HEK293 (cell line): ENCODE data around the gene GPR135.

Source experiments
- CTCF ChIA-PET: fragments of 350-600 bp; formaldehyde crosslinking; extraction: SDS; loops from one replicate; lab custom pipeline; 2021; ENCODE audit warnings: antibody characterized with exemption; lab: Yijun Ruan, JAX
- POLR2A ChIA-PET: fragments of 300-600 bp; formaldehyde crosslinking; extraction: SDS; loops from one replicate; lab custom pipeline; 2020; ENCODE audit warnings: antibody characterized with exemption, inconsistent platforms; lab: Yijun Ruan, JAX
- H3K27ac ChIP-seq: fragments of 200-500 bp; sonication (Bioruptor generic); 2 replicates; pipeline ENCODE4 v1.5.1; 2014; ENCODE audit warnings: low read depth, low read length, control low read depth, inconsistent platforms; ENCODE audit errors: extremely low read depth
- H3K36me3 ChIP-seq, 2 experiments: fragments of 200-500 bp in 1 of 2; sonication (Bioruptor generic) in 1 of 2; 1 replicate in 1 of 2; 2 replicates in 1 of 2; pipeline ENCODE4 v1.5.1; 2014 to 2017; ENCODE audit warnings: inconsistent platforms in 2 of 2, low read length in 2 of 2; ENCODE audit not compliant: control insufficient read depth in 2 of 2, insufficient read depth in 1 of 2
- H3K4me1 ChIP-seq: fragments of 200-500 bp; sonication (Bioruptor generic); 2 replicates; pipeline ENCODE4 v1.5.1; 2014; ENCODE audit warnings: mild to moderate bottlenecking, low read length, inconsistent platforms; ENCODE audit not compliant: control insufficient read depth, insufficient read depth
- H3K4me3 ChIP-seq: 2 replicates; pipeline ENCODE4 v1.5.1; 2011; ENCODE audit warnings: low read depth, mild to moderate bottlenecking, control low read depth, low read length, moderate library complexity
- H3K9me3 ChIP-seq: fragments of 200-500 bp; sonication (Bioruptor generic); 2 replicates; pipeline ENCODE4 v1.5.1; 2014; ENCODE audit warnings: low read depth, low read length, inconsistent platforms; ENCODE audit not compliant: control insufficient read depth, insufficient read depth
- EGR2 ChIP-seq: fragments of 450-650 bp; formaldehyde crosslinking; IDR thresholded peaks from 2 replicates; pipeline ENCODE4 v1.5.1; 2016; ENCODE audit warnings: low read depth, missing biosample characterization, missing genetic modification characterization
- HOXA7 ChIP-seq: sonication (generic); formaldehyde crosslinking; IDR thresholded peaks from 2 replicates; pipeline ENCODE4 v1.8.1; 2022; ENCODE audit warnings: missing genetic modification reagents, borderline replicate concordance
- KLF10 ChIP-seq: fragments of 450-650 bp; IDR thresholded peaks from 2 replicates; pipeline ENCODE4 v1.5.1; 2018; ENCODE audit warnings: missing biosample characterization, mild to moderate bottlenecking, missing genetic modification characterization
- MEIS1 ChIP-seq: sonication (generic); formaldehyde crosslinking; IDR thresholded peaks from 2 replicates; pipeline ENCODE4 v1.8.1; 2022; ENCODE audit warnings: missing genetic modification reagents, mild to moderate bottlenecking, borderline replicate concordance
- RBAK ChIP-seq: fragments of 450-650 bp; formaldehyde crosslinking; IDR thresholded peaks from 2 replicates; pipeline ENCODE4 v1.5.1; 2016; ENCODE audit warnings: missing biosample characterization, missing genetic modification characterization
- SP7 ChIP-seq: fragments of 450-650 bp; formaldehyde crosslinking; IDR thresholded peaks from 2 replicates; pipeline ENCODE4 v1.5.1; 2016; ENCODE audit warnings: missing biosample characterization, missing genetic modification characterization
- TRIM28 ChIP-seq: IDR thresholded peaks from 2 replicates; pipeline ENCODE4 v1.6.1; 2011; ENCODE audit warnings: low read length, control low read depth, borderline replicate concordance
- ZBTB44 ChIP-seq: fragments of 450-650 bp; IDR thresholded peaks from 2 replicates; pipeline ENCODE4 v1.5.1; 2018; ENCODE audit warnings: missing biosample characterization, mild to moderate bottlenecking, missing genetic modification characterization
- ZEB2 ChIP-seq: fragments of 450-650 bp; formaldehyde crosslinking; IDR thresholded peaks from 2 replicates; pipeline ENCODE4 v1.5.1; 2016; ENCODE audit warnings: missing biosample characterization, missing genetic modification characterization
- ZNF548 ChIP-seq: fragments of 450-650 bp; formaldehyde crosslinking; IDR thresholded peaks from 2 replicates; pipeline ENCODE4 v1.5.1; 2016; ENCODE audit warnings: missing biosample characterization, missing genetic modification characterization
- ZNF555 ChIP-seq: fragments of 450-650 bp; formaldehyde crosslinking; conservative IDR thresholded peaks from 2 replicates; pipeline ENCODE4 v1.5.1; 2017; ENCODE audit warnings: missing biosample characterization, mild to moderate bottlenecking, missing genetic modification characterization, inconsistent platforms
- ZNF596 ChIP-seq: fragments of 450-650 bp; IDR thresholded peaks from 2 replicates; pipeline ENCODE4 v1.5.0; 2018; ENCODE audit warnings: missing biosample characterization, mild to moderate bottlenecking, missing genetic modification characterization, moderate library complexity
- ZNF626 ChIP-seq: fragments of 450-650 bp; sonication (Bioruptor Pico); formaldehyde crosslinking; IDR thresholded peaks from 2 replicates; pipeline ENCODE4 v1.5.1; 2018; ENCODE audit warnings: missing biosample characterization, missing genetic modification characterization, inconsistent platforms
- ZNF645 ChIP-seq: fragments of 450-650 bp; formaldehyde crosslinking; IDR thresholded peaks from 2 replicates; pipeline ENCODE4; 2016; ENCODE audit warnings: missing biosample characterization, missing genetic modification characterization
- ZNF654 ChIP-seq: fragments of 450-650 bp; formaldehyde crosslinking; IDR thresholded peaks from 2 replicates; pipeline ENCODE4 v1.5.1; 2016; ENCODE audit warnings: low read depth, missing biosample characterization, missing genetic modification characterization
- ZNF791 ChIP-seq: fragments of 450-650 bp; formaldehyde crosslinking; IDR thresholded peaks from 2 replicates; pipeline ENCODE4 v1.5.1; 2016; ENCODE audit warnings: missing biosample characterization, missing genetic modification characterization
- ZNF792 ChIP-seq: fragments of 450-650 bp; formaldehyde crosslinking; IDR thresholded peaks from 2 replicates; pipeline ENCODE4 v1.5.1; 2016; ENCODE audit warnings: missing biosample characterization, missing genetic modification characterization
- ZXDB ChIP-seq: fragments of 450-650 bp; formaldehyde crosslinking; IDR thresholded peaks from 2 replicates; pipeline ENCODE4 v1.5.1; 2016; ENCODE audit warnings: missing biosample characterization, missing genetic modification characterization

GPR135 gene

GRCh38 chr14:59425322-59425935 is 39.8 kb downstream of the GPR135 start (continued):
- TF ChIP-seq ZNF548 (tag by site-specific recombination) (no peak), TRIM28 (no peak), KLF10 (tag by site-specific recombination) (no peak), ZNF791 (no peak), SP7 (tag by site-specific recombination) (no peak), RBAK (tag by site-specific recombination) (no peak), ZNF645 (tag by site-specific recombination) (no peak)

GRCh38 chr14:59424341-59425071 is 40.7 kb downstream of the GPR135 start:
- POLR2A ChIA-PET = no interaction called here
- Histone ChIP-seq H3K4me3 (no peak overlapping the region), H3K9me3 (no peaks in the 10 kb centered on the region), H3K36me3 (peaks cover 0 to 4% of the 10 kb centered on the region in 2 experiments; a peak in 1 of 3 replicates), H3K27ac (no peak overlapping the region), H3K4me1 (no peaks in the 10 kb centered on the region)
- CTCF ChIA-PET = interaction anchor here (0.7 to 1.5 kb wide), 4 partner anchors 18 to 909 kb away, joined by 3 to 5 read pairs (median 4); no protein-coding TSS in a partner anchor
- TF ChIP-seq ZEB2 = no peak
- no peak for TF ChIP-seq ZXDB (tag by site-specific recombination)
- no peak for TF ChIP-seq ZNF626 (tag by site-specific recombination)
- TF ChIP-seq ZNF654 = no peak
- TF ChIP-seq ZBTB44 (tag by site-specific recombination) = no peak
- TF ChIP-seq ZNF596 (tag by site-specific recombination) = no peak

- Histone ChIP-seq H3K9me3 (no peaks in the 10 kb centered on the region), H3K4me3 (no peak overlapping the region), H3K4me1 (no peaks in the 10 kb centered on the region), H3K36me3 (peaks cover 0 to 4% of the 10 kb centered on the region in 2 experiments; a peak in 1 of 3 replicates), H3K27ac (no peak overlapping the region)
- ChIA-PET CTCF (interaction anchor here (0.7 to 2.7 kb wide), 4 partner anchors 14 to 922 kb away, joined by 3 to 9 read pairs (median 3); no protein-coding TSS in a partner anchor), POLR2A (no interaction called here)
- peak; percentile 39 for TF ChIP-seq ZNF654
- no peak for TF ChIP-seq EGR2 (tag by site-specific recombination)
- no peak for TF ChIP-seq HOXA7 (CRISPR knock-in tag)
- TF ChIP-seq TRIM28 = no peak
- no peak for TF ChIP-seq ZNF792
- no peak for TF ChIP-seq MEIS1
- no peak for TF ChIP-seq ZNF555
Measured at GRCh38 chr14:59422069-59422881, 42.9 kb downstream of the GPR135 start.
